ENCODE results near the gene NELFB.

DNA sequence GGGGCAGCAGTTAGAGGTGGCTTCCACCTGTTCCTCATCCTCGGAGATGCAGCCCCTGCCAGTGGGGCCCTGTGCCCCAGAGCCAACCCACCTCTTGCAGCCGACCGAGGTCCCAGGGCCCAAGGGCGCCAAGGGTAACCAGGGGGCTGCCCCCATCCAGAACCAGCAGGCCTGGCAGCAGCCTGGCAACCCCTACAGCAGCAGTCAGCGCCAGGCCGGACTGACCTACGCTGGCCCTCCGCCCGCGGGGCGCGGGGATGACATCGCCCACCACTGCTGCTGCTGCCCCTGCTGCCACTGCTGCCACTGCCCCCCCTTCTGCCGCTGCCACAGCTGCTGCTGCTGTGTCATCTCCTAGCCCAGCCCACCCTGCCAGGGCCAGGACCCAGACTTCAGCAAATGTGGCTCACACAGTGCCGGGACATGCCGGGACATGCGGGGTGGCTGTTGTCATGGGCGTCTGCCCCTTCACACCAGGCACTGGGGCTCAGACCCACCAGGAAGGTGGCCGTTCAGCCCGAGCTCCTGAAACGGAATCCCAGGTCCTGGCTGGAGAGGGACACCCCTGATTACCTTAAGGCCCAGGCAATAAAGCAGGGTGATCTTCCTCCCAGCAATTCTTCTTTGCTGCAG lies 29.3 kb upstream of the NELFB start:
- TF ChIP-seq, protein P1, sequence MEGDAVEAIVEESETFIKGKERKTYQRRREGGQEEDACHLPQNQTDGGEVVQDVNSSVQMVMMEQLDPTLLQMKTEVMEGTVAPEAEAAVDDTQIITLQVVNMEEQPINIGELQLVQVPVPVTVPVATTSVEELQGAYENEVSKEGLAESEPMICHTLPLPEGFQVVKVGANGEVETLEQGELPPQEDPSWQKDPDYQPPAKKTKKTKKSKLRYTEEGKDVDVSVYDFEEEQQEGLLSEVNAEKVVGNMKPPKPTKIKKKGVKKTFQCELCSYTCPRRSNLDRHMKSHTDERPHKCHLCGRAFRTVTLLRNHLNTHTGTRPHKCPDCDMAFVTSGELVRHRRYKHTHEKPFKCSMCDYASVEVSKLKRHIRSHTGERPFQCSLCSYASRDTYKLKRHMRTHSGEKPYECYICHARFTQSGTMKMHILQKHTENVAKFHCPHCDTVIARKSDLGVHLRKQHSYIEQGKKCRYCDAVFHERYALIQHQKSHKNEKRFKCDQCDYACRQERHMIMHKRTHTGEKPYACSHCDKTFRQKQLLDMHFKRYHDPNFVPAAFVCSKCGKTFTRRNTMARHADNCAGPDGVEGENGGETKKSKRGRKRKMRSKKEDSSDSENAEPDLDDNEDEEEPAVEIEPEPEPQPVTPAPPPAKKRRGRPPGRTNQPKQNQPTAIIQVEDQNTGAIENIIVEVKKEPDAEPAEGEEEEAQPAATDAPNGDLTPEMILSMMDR (IDR thresholded peaks at IDR 0.05; ENCODE audit: low read depth, low read length) = no peak
- TF ChIP-seq EZH2phosphoT487 (IDR thresholded peaks at IDR 0.05; ENCODE audit: low read depth) = no peak

Measured in OCI-LY3 (cell line).